Type B pancreatic cell (in vitro differentiated cells): ENCODE measurements around the gene TMOD4. TPM values are rescaled to one million over a fixed set of nuclear protein-coding genes. Genes with fewer than 3 reads are reported as not detected.

Experiments
- DNase-seq: peaks from one replicate; pipeline ENCODE4 v3.0.0; 2021; ENCODE audit warnings: mixed read lengths; ENCODE audit not compliant: unreplicated experiment; ENCODE audit errors: extremely low spot score
- H3K27ac Mint-ChIP-seq: 2 replicates; pipeline ENCODE4 v1.8.0; 2021; ENCODE audit warnings: mild to moderate bottlenecking, mixed read lengths
- H3K27me3 Mint-ChIP-seq: 2 replicates; pipeline ENCODE4 v1.8.0; 2021; ENCODE audit warnings: mixed read lengths
- H3K36me3 Mint-ChIP-seq: 2 replicates; pipeline ENCODE4 v1.8.0; 2021; ENCODE audit warnings: mixed read lengths
- H3K4me1 Mint-ChIP-seq: one replicate; pipeline ENCODE4 v1.8.0; 2021; ENCODE audit warnings: mixed read lengths; ENCODE audit not compliant: unreplicated experiment
- H3K4me3 Mint-ChIP-seq: 2 replicates; pipeline ENCODE4 v1.8.0; 2021; ENCODE audit warnings: mild to moderate bottlenecking, mixed read lengths
- H3K9me3 Mint-ChIP-seq: 2 replicates; pipeline ENCODE4 v1.8.0; 2021; ENCODE audit warnings: mixed read lengths
- CTCF ChIP-seq: fragments of 200-600 bp; sonication (generic); conservative IDR thresholded peaks from 2 replicates; pipeline ENCODE4 v1.5.0; 2021; ENCODE audit warnings: antibody characterized with exemption, mild to moderate bottlenecking
- total RNA-seq: library from RNA; stranded (reverse); gene quantifications from 2 replicates; pipeline ENCODE4 v1.2.1, GENCODE V29; 2021; ENCODE audit warnings: low replicate concordance

The TMOD4 gene
- total RNA-seq, 1 donor from 2014 or later, result 1.9 TPM

GRCh38 chr1:151147132-151147503 lies 28.7 kb downstream of the TMOD4 start:
- peaks cover 4% of the 10 kb centered on the region for H3K36me3 Mint-ChIP-seq
- DNase-seq, result no peak
- H3K27me3 Mint-ChIP-seq, result peaks cover 12% of the 10 kb centered on the region
- TF ChIP-seq CTCF, result no peak
- H3K4me3 Mint-ChIP-seq, result peak overlapping the region; percentile 93
- peak overlapping the region; percentile 82 for H3K27ac Mint-ChIP-seq
- H3K9me3 Mint-ChIP-seq, result no peaks in the 10 kb centered on the region
- peaks cover 38% of the 10 kb centered on the region for H3K4me1 Mint-ChIP-seq

GRCh38 chr1:151146412-151147131 lies 29.2 kb downstream of the TMOD4 start, which contains the start of gene SEMA6C:
TSS of gene SEMA6C (minus strand) at chr1:151146631. CDS start at chr1:151142621, 4,010 bp downstream.
- Mint-ChIP-seq H3K4me3 (peak within 1 kb of the TSS; percentile 93), H3K9me3 (no peaks in the 10 kb centered on the region), H3K36me3 (peaks cover 4% of the 10 kb centered on the region), H3K4me1 (peaks cover 38% of the 10 kb centered on the region), H3K27me3 (peaks cover 12% of the 10 kb centered on the region), H3K27ac (peak within 1 kb of the TSS; percentile 82)
- peak; percentile 92 for DNase-seq
- no peak for TF ChIP-seq CTCF

- Mint-ChIP-seq H3K4me1 (peaks cover 38% of the 10 kb centered on the region), H3K36me3 (peaks cover 4% of the 10 kb centered on the region), H3K27ac (peak overlapping the region; percentile 82), H3K9me3 (no peaks in the 10 kb centered on the region), H3K4me3 (peak overlapping the region; percentile 93), H3K27me3 (peaks cover 12% of the 10 kb centered on the region)
- TF ChIP-seq CTCF, result no peak
- no peak for DNase-seq
Measured at GRCh38 chr1:151146072-151146411, 29.7 kb downstream of the TMOD4 start.

GRCh38 chr1:151145304-151146071 lies 30.3 kb downstream of the TMOD4 start:
- Mint-ChIP-seq H3K27ac (peak overlapping the region; percentile 82), H3K9me3 (no peaks in the 10 kb centered on the region), H3K27me3 (peaks cover 12% of the 10 kb centered on the region), H3K4me3 (peak overlapping the region; percentile 93), H3K4me1 (peaks cover 38% of the 10 kb centered on the region), H3K36me3 (peaks cover 4% of the 10 kb centered on the region)
- no peak for DNase-seq
- no peak for TF ChIP-seq CTCF

GRCh38 chr1:151144474-151145303 lies 31.1 kb downstream of the TMOD4 start:
- Mint-ChIP-seq H3K36me3 (peaks cover 4% of the 10 kb centered on the region), H3K27ac (peak overlapping the region; percentile 6), H3K9me3 (no peaks in the 10 kb centered on the region), H3K4me3 (peak overlapping the region; percentile 93), H3K27me3 (peaks cover 12% of the 10 kb centered on the region), H3K4me1 (peaks cover 38% of the 10 kb centered on the region)
- no peak for DNase-seq
- TF ChIP-seq CTCF, result no peak
